LNCAP (cell line): ENCODE measurements around the gene CPPED1.

Experiments
- CTCF ChIP-seq: fragments of 450-650 bp; IDR thresholded peaks from 2 replicates; pipeline ENCODE4 v1.5.1; 2017; ENCODE audit warnings: mild to moderate bottlenecking

The CPPED1 gene

GRCh38 chr16:12652924-12653323, 150.8 kb downstream of the CPPED1 start:
- no peak for TF ChIP-seq CTCF

- TF ChIP-seq CTCF = no peak
These were observed 151.7 kb downstream of the CPPED1 start for GRCh38 chr16:12651765-12652512.

DNA sequence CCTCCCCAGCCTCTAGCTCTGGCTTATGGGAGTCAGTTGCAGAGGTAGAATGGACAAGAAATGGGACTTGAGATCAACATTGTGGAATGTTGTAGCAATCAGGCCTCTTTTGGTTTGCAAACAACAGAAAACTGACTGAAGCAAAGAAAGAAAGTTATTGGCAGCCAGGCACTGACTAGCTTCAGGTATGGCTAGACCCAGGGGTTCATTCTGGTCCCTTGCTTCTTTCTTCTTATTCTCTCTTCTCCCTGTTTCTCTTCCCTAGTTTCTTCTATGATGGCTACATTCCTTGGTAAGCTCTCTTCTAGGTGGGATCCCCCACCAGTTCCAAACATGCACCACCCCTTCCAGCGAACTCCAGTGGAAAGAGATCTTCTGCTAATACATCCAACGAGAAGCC, 154.3 kb downstream of the CPPED1 start:
- no peak for TF ChIP-seq CTCF

DNA sequence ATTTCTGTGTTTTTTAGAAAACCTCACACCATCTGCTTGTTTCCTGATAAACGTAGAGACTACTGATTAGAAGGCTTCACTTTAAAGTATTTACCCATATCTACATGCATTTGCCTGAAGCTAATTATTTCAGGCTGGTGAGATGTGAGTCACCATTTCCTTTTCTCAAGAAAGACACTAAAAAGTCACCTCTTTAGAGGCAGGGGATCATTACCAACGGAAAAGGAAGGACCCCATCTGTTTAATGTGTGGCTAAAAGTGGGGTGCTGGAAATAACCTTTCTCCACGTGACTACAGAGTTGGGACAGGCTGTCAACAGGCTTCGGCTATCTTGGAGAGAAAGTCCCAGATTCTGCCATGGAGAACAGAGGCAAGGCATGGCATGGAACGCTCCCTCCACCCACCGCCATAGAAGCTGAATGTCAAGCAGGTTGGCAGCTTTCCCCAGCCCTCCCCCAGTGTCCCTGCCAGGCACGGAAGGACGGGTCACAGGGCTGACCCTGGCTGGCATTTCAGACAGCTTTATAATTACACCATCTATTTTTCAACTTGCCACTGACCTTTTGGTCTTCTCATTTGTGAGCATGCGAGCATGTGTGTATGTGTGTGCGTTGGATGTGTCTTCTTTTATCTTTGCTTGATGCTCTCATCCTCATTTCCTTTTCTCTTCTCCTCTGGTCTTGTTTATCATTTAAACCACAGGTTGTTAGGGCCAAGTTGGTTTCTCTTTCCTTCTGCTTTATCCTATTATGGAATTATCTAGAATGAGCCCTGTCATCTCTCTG, 157.0 kb downstream of the CPPED1 start:
- TF ChIP-seq CTCF = no peak

DNA sequence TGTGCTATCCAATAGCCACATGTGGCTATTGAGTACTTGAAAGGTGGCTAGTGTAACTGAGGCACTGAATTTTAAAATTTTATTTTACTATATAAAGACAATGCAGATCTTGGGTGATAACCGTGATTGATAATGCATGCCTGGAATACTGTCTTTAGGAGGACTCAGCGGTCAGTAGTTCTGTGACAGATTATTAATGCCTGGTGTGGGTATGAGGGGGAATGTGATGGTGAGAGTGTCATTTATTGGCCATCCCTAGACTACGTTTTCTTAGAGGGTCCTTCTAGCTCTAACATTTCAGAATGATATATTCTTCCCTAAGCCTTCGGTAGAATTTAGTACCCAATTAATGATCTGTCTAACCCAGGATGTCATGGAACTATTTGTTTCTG, 157.6 kb downstream of the CPPED1 start:
- no peak for TF ChIP-seq CTCF

DNA sequence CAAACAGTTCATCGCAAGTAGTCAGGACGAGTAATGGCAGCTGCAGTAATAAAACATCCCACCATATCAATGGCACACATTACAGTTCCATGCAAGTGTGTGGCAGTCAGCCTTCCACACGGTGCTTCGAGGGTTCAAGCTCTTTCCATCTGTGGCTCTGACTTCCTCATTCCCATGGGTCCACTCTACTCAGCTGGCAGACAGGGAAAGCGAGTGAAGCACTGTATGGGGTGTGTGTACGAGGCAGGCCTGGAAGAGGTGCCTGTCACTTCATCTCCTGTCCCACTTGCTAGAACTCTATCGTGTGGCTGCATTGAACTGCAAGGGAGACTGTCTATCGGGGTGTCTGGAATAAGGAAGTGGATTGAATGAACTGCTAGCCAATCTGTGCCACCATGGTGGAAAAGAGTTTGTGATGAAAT, 160.6 kb downstream of the CPPED1 start:
- TF ChIP-seq CTCF = no peak

DNA sequence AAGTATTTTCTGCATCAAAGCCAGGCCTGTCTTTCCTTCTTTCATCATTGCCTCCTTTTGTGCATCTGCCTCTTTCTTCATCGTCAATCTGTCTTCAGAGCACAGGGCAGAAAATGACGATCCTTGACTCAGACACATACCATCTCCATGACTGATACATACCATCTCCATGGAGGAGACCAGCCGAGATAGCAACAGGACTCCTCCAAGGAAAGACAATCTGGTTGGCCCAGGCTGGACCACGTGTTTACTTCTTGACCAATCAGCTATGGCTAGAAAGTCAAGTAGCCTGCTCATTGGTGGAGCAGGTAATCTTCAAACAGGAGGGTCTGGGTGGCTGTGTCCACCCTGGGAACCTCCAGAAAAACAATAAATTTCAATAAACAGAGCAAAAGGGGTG, 164.6 kb downstream of the CPPED1 start:
- no peak for TF ChIP-seq CTCF
